Measurements from ENCODE around the gene SLC27A1.

- TF ChIP-seq CTCF (IDR thresholded peaks at IDR 0.05; ENCODE audit: low read length), result no peak
- no peak for TF ChIP-seq EZH2 (optimal IDR thresholded peaks at IDR 0.05; ENCODE audit: low read depth, low read length)
- TF ChIP-seq EZH2phosphoT487 (IDR thresholded peaks at IDR 0.05; ENCODE audit: low read length), result no peak
These were observed 22.6 kb upstream of the SLC27A1 start for GRCh38 chr19:17447704-17448130.

Data from MM.1S (cell line).